Motor neuron (in vitro differentiated cells): ENCODE measurements around the gene KCNJ4. TPM values are rescaled to one million over a fixed set of nuclear protein-coding genes. Genes with fewer than 3 reads are reported as not detected.

Experiments
- ATAC-seq, 8 experiments: fragments of 200-7000 bp; cut with Tn5 transposase; replicated peaks in 6 of 8; 2 replicates each; pipeline ENCODE4 v1.8.0; 2021; ENCODE audit warnings: mild to moderate bottlenecking in 8 of 8, moderate library complexity in 8 of 8
- H3K27ac ChIP-seq, 2 donors: fragments of 250-450 bp; sonication (Bioruptor Pico); 2 replicates each; pipeline ENCODE4 v1.9.0; 2021; ENCODE audit warnings: antibody characterized with exemption in 2 of 2, mild to moderate bottlenecking in 2 of 2, moderate library complexity in 1 of 2
- H3K4me1 ChIP-seq, 2 donors: fragments of 250-450 bp; sonication (Bioruptor Pico); replicated peaks in 1 of 2; 2 replicates each; pipeline ENCODE4 v1.6.1; 2021; ENCODE audit warnings: antibody characterized with exemption in 2 of 2, mild to moderate bottlenecking in 2 of 2, moderate library complexity in 1 of 2
- H3K4me3 ChIP-seq, 5 donors: fragments of 250-450 bp; sonication (Bioruptor Pico); 2 replicates each; pipeline ENCODE4 v1.9.0; 2021; ENCODE audit warnings: antibody characterized with exemption in 5 of 5, mild to moderate bottlenecking in 5 of 5, moderate library complexity in 4 of 5
- WGBS, 10 experiments: fragments of 450-650 bp; shearing (Covaris generic); methylation state at CpG; one replicate each; pipeline ENCODE4 v1.0.0; 2022; 5-methylcytosine and 5-hydroxymethylcytosine counted together
- in situ Hi-C, 9 experiments: fragments of 400-800 bp; cut with MboI; loops; one replicate each; pipeline ENCODE4 v1.15.0; 2021; ENCODE audit warnings: low sequenced_read_pairs in 9 of 9, low pct_unique_long_range_greater_than_20kb in 2 of 9; ENCODE audit not compliant: unreplicated experiment in 9 of 9
- total RNA-seq, 8 experiments: library from RNA; unstranded; fragments of 300-600 nt; gene quantifications; 2 replicates each; pipeline versions ENCODE4 v1.2.3 to v1.2.4, GENCODE V29; 2022

Gene KCNJ4
- total RNA-seq, 8 experiments from 2014 or later: 0.20 to 6.0 (median 3.3) TPM; not detected in 1

- H3K4me3 ChIP-seq: no peak overlapping the region
- in situ Hi-C loops: no loop called here
- peak overlapping the region in 1 of 2 donors; percentile 71 for H3K27ac ChIP-seq
- H3K4me1 ChIP-seq: peaks cover 13 to 39% of the 10 kb centered on the region in 2 donors
- peak in 5 of 8 experiments; percentile 20 to 61 (median 41) for ATAC-seq
- 10 to 80% (median 46%) methylated on average over 1 to 5 of the region's 12 CpGs; no CpG with 5 or more reads in 3 of the 10 experiments for WGBS, 10 experiments
Observed at GRCh38 chr22:38431266-38432010, 23.6 kb downstream of the KCNJ4 start.

DNA sequence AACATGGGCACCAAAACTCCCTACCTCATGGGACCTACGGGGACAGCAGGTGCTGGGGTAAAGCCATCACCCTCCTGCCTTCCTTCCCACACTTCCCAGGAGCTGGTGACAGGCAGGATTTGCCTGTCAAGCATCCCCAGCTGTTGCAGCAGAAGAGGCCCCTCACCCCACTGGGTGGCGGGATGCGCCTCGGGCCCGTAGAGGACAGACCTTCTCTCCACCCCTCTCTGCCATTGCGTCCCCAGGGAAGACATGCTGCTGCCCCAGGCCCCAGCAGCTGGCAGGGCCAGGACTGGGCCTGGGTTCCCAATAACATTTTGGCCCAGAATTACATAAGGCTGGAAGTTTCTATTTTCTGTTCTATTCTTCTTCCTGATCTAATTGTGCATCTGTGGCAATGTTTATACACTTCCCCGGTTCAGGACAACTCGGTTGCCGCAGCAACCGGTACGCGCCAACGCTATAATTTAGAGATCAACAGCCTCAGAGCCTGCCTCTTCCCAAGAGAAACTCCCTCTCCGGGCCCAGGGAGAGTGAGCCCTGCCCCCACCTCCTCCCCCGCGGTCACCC is 25.4 kb downstream of the KCNJ4 start:
- WGBS, 10 experiments: 24 to 71% (median 45%) methylated on average over 1 to 7 of the region's 16 CpGs; no CpG with 5 or more reads in 6 of the 10 experiments
- in situ Hi-C loops: no loop called here
- Histone ChIP-seq H3K27ac (peak overlapping the region in 1 of 2 donors; percentile 1), H3K4me1 (peaks cover 7 to 33% of the 10 kb centered on the region in 2 donors), H3K4me3 (no peak overlapping the region)
- ATAC-seq: peak in 6 of 8 experiments; percentile 33 to 82 (median 80)

GRCh38 chr22:38428714-38429113 is 26.3 kb downstream of the KCNJ4 start:
- in situ Hi-C loops: no loop called here
- no peak for ATAC-seq
- Histone ChIP-seq H3K27ac (no peak overlapping the region), H3K4me3 (no peak overlapping the region), H3K4me1 (peaks cover 7 to 41% of the 10 kb centered on the region in 2 donors)
- 0 to 100% (median 33%) methylated on average over 1 to 2 of the region's 2 CpGs; no CpG with 5 or more reads in 3 of the 10 experiments for WGBS, 10 experiments

- in situ Hi-C loops: no loop called here
- 80 to 100% (median 97%) methylated on average over 1 to 9 of the region's 31 CpGs; no CpG with 5 or more reads in 5 of the 10 experiments for WGBS, 10 experiments
Observed at GRCh38 chr22:38427940-38428339, 27.1 kb downstream of the KCNJ4 start.

GRCh38 chr22:38427465-38427864 is 27.5 kb downstream of the KCNJ4 start:
- Histone ChIP-seq H3K4me3 (no peak overlapping the region), H3K27ac (no peak overlapping the region), H3K4me1 (peaks cover 8 to 54% of the 10 kb centered on the region in 2 donors)
- ATAC-seq: no peak
- 80 to 100% (median 98%) methylated on average over 1 to 15 of the region's 36 CpGs; no CpG with 5 or more reads in 4 of the 10 experiments for WGBS, 10 experiments
- in situ Hi-C loops: no loop called here

More at GRCh38 chr22:38427940-38428339, 27.1 kb downstream of the KCNJ4 start:
- Histone ChIP-seq H3K4me1 (peaks cover 7 to 49% of the 10 kb centered on the region in 2 donors), H3K27ac (no peak overlapping the region), H3K4me3 (no peak overlapping the region)
- ATAC-seq: no peak

GRCh38 chr22:38426628-38427027 is 28.4 kb downstream of the KCNJ4 start:
- H3K4me1 ChIP-seq: peaks cover 9 to 48% of the 10 kb centered on the region in 2 donors
- no peak overlapping the region for H3K4me3 ChIP-seq
- in situ Hi-C loops: no loop called here
- H3K27ac ChIP-seq: no peak overlapping the region
- ATAC-seq: no peak
- 57 to 100% (median 93%) methylated on average over 2 to 7 of the region's 17 CpGs; no CpG with 5 or more reads in 5 of the 10 experiments for WGBS, 10 experiments

DNA sequence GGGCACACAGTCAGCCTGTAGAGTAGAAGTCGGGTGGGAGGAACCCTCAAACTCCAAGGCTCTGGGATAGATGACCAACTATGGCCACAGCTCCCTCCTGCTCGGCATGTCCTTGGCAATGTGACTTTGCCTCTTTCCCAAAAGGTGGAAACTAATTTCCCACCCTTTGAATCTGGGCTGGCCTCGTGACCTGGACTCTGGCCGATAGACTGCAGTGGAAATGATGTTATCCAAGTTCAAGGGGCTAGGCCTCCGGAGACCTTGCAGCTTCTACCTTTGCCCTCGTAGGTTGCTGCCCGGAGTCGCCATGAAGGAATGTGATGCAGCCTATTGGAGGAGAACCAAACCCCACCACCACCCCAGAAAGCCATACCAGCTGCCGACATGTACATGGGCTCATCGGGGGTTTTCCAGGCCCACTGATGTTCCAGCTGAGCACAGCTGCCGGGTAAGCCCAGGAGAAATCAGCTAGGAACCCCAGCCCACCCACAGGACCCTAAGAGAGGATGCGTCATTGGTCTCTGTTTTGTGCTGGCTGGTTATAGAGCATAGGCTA is 30.4 kb downstream of the KCNJ4 start:
- in situ Hi-C loops: no loop called here
- Histone ChIP-seq H3K4me3 (no peak overlapping the region), H3K4me1 (peaks cover 8 to 35% of the 10 kb centered on the region in 2 donors), H3K27ac (no peak overlapping the region)
- ATAC-seq: no peak
- 54 to 85% (median 74%) methylated on average over 1 to 7 of the region's 12 CpGs; no CpG with 5 or more reads in 6 of the 10 experiments for WGBS, 10 experiments

- in situ Hi-C loops: no loop called here
- Histone ChIP-seq H3K4me3 (no peak overlapping the region), H3K4me1 (peaks cover 3 to 38% of the 10 kb centered on the region in 2 donors), H3K27ac (peak overlapping the region in 1 of 2 donors; percentile 26)
- ATAC-seq: peak in 3 of 8 experiments; percentile 6 to 18 (median 11)
- WGBS, 10 experiments: 43 to 93% (median 89%) methylated on average over 2 to 9 of the region's 18 CpGs; no CpG with 5 or more reads in 5 of the 10 experiments
Observed at GRCh38 chr22:38423512-38424503, 31.2 kb downstream of the KCNJ4 start.

- Histone ChIP-seq H3K27ac (peak overlapping the region in 1 of 2 donors; percentile 26), H3K4me1 (peaks cover 3 to 38% of the 10 kb centered on the region in 2 donors), H3K4me3 (no peak overlapping the region)
- in situ Hi-C loops: no loop called here
- peak in 5 of 8 experiments; percentile 11 to 46 (median 33) for ATAC-seq
- WGBS, 10 experiments: 17 to 94% (median 50%) methylated on average over 1 to 10 of the region's 21 CpGs; no CpG with 5 or more reads in 2 of the 10 experiments
Observed at GRCh38 chr22:38422611-38423511, 32.1 kb downstream of the KCNJ4 start.

DNA sequence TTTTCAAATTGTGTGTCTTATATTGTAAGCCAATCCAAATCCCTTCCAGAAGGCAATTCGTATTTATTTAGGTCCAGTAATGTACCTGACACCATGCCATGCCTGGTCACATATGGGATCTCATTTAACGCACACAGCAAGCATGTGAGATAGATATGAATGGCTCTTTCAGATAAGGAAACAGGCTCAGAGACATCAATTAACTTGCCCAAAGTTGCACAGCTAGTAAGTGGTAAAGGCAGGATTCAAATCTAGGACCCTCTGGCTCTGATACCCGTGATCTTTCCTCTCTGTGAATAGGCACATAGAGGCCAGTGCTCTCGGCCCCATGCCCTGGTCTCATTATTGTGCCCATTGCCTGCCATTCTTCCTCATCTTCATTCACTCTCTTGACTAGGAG is 34.3 kb downstream of the KCNJ4 start:
- ATAC-seq: no peak
- Histone ChIP-seq H3K27ac (no peak overlapping the region), H3K4me3 (no peak overlapping the region), H3K4me1 (peaks cover 3 to 38% of the 10 kb centered on the region in 2 donors)
- WGBS, 10 experiments: 69 to 100% (median 100%) methylated on average over 1 to 3 of the region's 4 CpGs; no CpG with 5 or more reads in 3 of the 10 experiments
- in situ Hi-C loops: no loop called here

GRCh38 chr22:38419858-38420160 is 35.2 kb downstream of the KCNJ4 start:
- in situ Hi-C loops: no loop called here
- H3K27ac ChIP-seq: no peak overlapping the region

More at GRCh38 chr22:38419858-38420160, 35.2 kb downstream of the KCNJ4 start:
- Histone ChIP-seq H3K4me1 (peaks cover 7 to 43% of the 10 kb centered on the region in 2 donors), H3K4me3 (no peak overlapping the region)
- ATAC-seq: peak in 1 of 8 experiments; percentile 16
- WGBS, 10 experiments: 79 to 80% methylated on average over 1 to 6 of the region's 8 CpGs; no CpG with 5 or more reads in 8 of the 10 experiments
